GM19025 (cell line): ENCODE results near the gene PER1.
"Not testable (repeated sequence)": the region's sequence is repeated elsewhere in the genome, so short reads cannot be mapped to it uniquely, and the experiment has no call there.

Experiments used
- ATAC-seq: cut with Tn5 transposase; IDR thresholded peaks from one replicate; pipeline ENCODE4 v1.9.1; 2021; ENCODE audit warnings: mild to moderate bottlenecking, low read depth, moderate library complexity; ENCODE audit not compliant: unreplicated experiment

Gene PER1

DNA sequence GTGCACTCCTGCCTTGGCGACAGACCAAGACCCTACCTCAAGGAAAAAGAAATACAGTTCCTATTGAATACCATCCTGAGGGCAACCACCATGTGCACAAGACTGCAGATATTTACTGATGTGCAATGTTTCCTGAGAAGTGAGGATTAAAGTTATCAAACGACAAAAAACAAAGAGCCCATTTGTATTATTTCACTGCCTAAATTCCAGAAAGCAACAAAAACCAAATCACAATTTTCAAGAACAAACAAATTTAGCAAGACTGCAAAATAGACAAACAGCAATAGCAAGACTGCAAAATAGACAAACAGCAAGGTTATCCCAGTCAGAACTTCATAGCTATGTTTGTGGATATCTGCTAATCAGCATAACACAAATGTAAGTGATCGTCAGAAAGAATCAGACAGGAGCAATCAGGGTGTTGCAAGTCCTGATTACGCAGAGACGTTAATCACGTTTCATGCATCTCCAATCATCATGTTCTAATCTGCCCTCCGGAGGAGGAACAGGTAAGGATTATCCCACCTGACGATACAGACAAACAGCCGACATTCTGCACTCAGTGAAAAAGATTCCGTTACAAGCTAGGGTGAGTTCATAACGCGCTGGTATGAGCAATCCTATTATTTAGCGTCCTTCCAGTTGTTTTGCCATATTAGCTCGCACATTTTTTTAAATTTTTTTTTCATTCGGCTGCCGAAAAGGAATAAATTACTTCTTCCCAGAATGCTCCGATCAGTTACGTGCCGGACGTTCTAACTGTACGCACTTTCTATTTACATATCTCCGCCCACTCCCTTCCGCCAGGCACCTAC lies 21.1 kb upstream of the PER1 start:
- peak; percentile 66 for ATAC-seq

- not testable (repeated sequence) for ATAC-seq
Observed at GRCh38 chr17:8170186-8170585, 18.0 kb upstream of the PER1 start.

DNA sequence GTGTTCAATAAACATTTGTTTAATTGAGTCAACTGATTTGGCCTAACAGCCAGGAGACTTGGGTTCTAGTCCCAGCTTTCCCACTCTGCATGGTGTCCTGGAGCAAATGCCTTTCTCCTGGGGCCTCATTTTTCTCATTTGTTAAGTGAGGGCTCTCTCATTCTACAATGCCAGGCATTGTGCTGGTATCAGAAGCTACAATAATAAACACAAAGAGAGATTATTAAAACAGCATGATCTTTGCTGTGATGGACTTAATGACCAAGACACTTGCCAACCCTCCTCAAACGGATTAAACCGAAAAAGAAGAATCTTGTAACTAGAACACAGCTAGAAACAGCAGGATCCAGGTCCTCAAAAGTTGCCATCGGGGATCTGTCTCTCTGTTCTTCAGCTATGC lies 15.3 kb upstream of the PER1 start:
- no peak for ATAC-seq

- no peak for ATAC-seq
Observed at GRCh38 chr17:8166731-8167130, 14.5 kb upstream of the PER1 start.

DNA sequence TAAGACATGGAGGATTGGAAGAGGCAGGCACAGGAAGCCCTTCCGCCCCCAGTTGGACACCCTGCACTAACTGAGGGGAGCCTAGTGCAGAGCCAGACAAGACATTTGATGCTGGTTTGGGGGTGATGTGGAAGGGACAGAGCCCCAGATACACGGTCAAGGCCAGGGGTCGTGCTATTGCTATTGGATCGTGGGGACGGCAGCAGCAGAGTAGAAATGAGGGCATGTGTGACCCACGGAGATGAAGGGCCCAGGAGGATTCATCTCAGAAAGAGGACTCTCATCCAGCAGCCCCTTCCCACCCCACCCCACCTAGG lies 12.6 kb upstream of the PER1 start:
- ATAC-seq, result no peak

GRCh38 chr17:8163978-8164814 lies 12.0 kb upstream of the PER1 start:
- ATAC-seq, result no peak

DNA sequence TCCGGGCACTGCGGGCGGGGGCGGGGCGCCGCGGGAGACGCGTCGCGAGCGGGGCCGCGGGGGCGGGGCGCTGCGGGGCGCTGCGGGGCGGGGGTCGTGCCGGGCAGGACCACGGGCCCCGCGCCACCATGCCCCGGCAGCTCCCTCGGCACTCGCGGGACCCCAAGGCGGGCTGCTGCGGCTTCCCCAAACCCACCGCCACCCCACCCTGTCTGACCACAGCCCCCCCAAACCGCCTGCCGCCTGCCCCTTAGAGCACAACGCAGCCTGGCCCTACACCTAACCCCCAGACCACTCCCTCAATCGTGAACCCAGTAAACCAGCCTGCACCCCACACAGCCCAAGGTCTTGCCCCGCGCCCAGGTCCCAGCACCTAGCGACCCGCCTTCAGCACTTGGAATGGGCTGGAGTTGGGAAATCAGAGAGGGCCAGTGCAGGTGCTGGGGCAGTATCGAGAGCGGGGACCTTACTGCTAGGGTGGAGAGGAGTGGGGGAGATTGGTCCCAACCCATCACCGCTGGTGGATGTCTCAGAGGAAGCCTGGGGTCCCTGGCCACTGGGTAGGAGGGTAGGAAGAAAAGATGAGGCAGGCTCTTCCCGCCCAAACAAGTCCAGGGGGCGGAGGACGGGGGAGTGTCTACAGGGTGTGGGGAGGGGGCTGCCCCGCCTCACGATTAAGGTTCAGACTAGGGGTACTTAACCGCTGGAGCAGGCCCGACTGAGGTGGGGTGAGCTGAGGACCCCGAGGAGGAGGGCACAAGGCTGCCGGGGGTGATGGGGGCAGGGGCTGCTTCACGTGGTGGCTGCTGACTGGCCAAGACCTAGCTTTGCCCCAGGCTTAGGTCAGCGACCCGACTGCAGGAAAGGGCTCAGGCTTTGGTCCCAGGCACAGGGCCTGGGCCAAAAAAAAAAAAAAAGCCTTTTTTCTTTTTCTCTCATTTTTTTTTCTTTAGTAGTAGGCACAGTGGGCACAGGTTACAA lies 11.1 kb upstream of the PER1 start:
- no peak for ATAC-seq

- ATAC-seq, result peak; percentile 45
Observed at GRCh38 chr17:8162233-8162996, 10.2 kb upstream of the PER1 start, which contains the start of gene VAMP2. Gene VAMP2 (minus strand): TSS chr17:8162948. CDS start chr17:8162879, 69 bp downstream.

DNA sequence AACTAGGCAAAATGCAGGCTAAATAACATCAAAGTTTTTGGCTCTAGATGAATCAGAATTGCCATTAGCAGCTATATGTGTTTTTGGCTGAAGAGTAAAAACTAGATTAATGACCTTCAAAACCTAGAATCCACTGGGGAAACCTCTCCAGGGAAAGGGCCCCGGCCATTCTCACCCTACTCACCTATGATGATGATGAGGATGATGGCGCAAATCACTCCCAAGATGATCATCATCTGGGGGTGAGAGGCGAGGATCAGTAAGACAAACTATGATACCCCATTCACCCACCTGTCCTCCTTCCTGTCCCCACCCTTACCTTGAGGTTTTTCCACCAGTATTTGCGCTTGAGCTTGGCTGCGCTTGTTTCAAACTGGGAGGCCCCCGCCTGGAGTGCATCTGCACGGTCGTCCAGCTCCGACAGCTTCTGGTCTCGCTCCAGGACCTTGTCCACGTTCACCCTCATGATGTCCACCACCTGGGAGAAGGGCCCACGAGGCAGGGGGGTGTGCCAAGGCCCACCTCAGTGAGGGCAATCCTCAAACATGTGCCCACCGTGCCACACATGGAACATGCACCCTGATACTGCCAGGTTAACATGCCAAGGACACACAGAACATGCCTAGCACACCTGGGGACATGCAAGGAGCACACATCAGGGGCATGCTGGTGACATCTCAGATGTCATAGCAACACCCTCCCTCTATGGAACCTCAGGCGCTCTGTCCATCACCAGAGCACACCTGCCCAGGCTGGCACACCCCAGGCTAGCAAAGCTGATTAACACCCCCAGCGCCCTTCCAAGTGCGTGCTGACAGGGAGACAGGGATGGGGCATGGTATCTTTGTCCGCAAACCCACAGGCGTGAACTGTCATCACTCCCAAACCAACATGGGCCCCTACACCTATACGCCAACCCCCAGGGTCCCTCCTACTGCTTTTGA lies 9.4 kb upstream of the PER1 start:
- no peak for ATAC-seq

GRCh38 chr17:8160741-8161221 lies 8.6 kb upstream of the PER1 start:
- ATAC-seq, result no peak

GRCh38 chr17:8160224-8160577 lies 8.0 kb upstream of the PER1 start:
- no peak for ATAC-seq

- no peak for ATAC-seq
Observed at GRCh38 chr17:8159459-8160223, 7.4 kb upstream of the PER1 start.

- no peak for ATAC-seq
Observed at GRCh38 chr17:8159032-8159400, 6.8 kb upstream of the PER1 start.

GRCh38 chr17:8158267-8159031 lies 6.2 kb upstream of the PER1 start:
- ATAC-seq, result no peak

- peak; percentile 84 for ATAC-seq
Observed at GRCh38 chr17:8156246-8156992, 4.2 kb upstream of the PER1 start.

DNA sequence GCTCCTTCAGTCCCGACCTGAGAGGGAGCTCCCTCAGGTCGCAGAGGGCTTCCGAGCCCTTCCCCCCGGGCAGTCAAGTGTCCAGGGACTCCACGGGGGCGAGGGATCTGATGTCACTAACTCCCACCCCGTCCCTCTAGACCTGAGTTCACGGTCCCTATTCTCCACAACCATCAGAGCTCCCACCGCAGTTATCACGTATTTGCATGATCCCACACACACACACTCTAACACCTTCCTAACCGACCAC lies 3.7 kb upstream of the PER1 start:
- ATAC-seq, result no peak
